Stimulated activated CD4-positive, alpha-beta T cell treated with anti-CD3 and anti-CD28 coated beads, Interleukin-4, amount 100 ng/mL, for 4 hours (primary cell): ENCODE results near the gene CFAP54.

ENCODE experiments used
- DNase-seq, 2 experiments: peaks; one replicate each; pipeline ENCODE4 v3.0.0-alpha.2; 2020

The CFAP54 gene

GRCh38 chr12:96770219-96771102 is 281.1 kb downstream of the CFAP54 start:
- DNase-seq, result no peak

- no peak for DNase-seq
Observed at GRCh38 chr12:96773031-96773430, 283.7 kb downstream of the CFAP54 start.

GRCh38 chr12:96774496-96775256 is 285.3 kb downstream of the CFAP54 start:
- no peak for DNase-seq

GRCh38 chr12:96776908-96777307 is 287.5 kb downstream of the CFAP54 start:
- DNase-seq, result no peak

- DNase-seq, result no peak
Observed at GRCh38 chr12:96780330-96780729, 291.0 kb downstream of the CFAP54 start.

- no peak for DNase-seq
Observed at GRCh38 chr12:96786791-96787190, 297.4 kb downstream of the CFAP54 start.

GRCh38 chr12:96803969-96804368 is 314.6 kb downstream of the CFAP54 start:
- DNase-seq, result no peak

GRCh38 chr12:96806272-96806671 is 316.9 kb downstream of the CFAP54 start:
- DNase-seq, result no peak

- no peak for DNase-seq
Observed at GRCh38 chr12:96807741-96808140, 318.4 kb downstream of the CFAP54 start.

- no peak for DNase-seq
Observed at GRCh38 chr12:96808587-96808986, 319.2 kb downstream of the CFAP54 start.

GRCh38 chr12:96809522-96809921 is 320.1 kb downstream of the CFAP54 start:
- no peak for DNase-seq

- no peak for DNase-seq
Observed at GRCh38 chr12:96810057-96810456, 320.7 kb downstream of the CFAP54 start.

- no peak for DNase-seq
Observed at GRCh38 chr12:96810477-96810876, 321.1 kb downstream of the CFAP54 start.

GRCh38 chr12:96811083-96811482 is 321.7 kb downstream of the CFAP54 start:
- DNase-seq, result no peak

GRCh38 chr12:96812153-96812552 is 322.8 kb downstream of the CFAP54 start:
- DNase-seq, result no peak

- no peak for DNase-seq
Observed at GRCh38 chr12:96814200-96814599, 324.8 kb downstream of the CFAP54 start.

- DNase-seq, result no peak
Observed at GRCh38 chr12:96821592-96821991, 332.2 kb downstream of the CFAP54 start.

GRCh38 chr12:96822641-96823040 is 333.3 kb downstream of the CFAP54 start:
- DNase-seq, result no peak

- DNase-seq, result no peak
Observed at GRCh38 chr12:96824074-96824837, 334.9 kb downstream of the CFAP54 start.

GRCh38 chr12:96824838-96825236 is 335.5 kb downstream of the CFAP54 start:
- DNase-seq, result no peak

GRCh38 chr12:96828169-96828789 is 338.9 kb downstream of the CFAP54 start:
- no peak for DNase-seq

- DNase-seq, result no peak
Observed at GRCh38 chr12:96829354-96829753, 340.0 kb downstream of the CFAP54 start.

GRCh38 chr12:96831346-96831745 is 342.0 kb downstream of the CFAP54 start:
- no peak for DNase-seq
